Neutrophil (primary cell): ENCODE measurements around the gene DCDC2C.

Experiments
- H3K27ac ChIP-seq: fragments of 200-600 bp; sonication (generic); 2 replicates; pipeline ENCODE4 v1.5.1; 2016; ENCODE audit warnings: mild to moderate bottlenecking, moderate library complexity
- H3K27me3 ChIP-seq: fragments of 200-600 bp; sonication (generic); 2 replicates; pipeline ENCODE4 v1.6.0; 2016; ENCODE audit warnings: mild to moderate bottlenecking
- H3K36me3 ChIP-seq: fragments of 200-600 bp; sonication (generic); 2 replicates; pipeline ENCODE4 v1.5.1; 2017
- H3K4me1 ChIP-seq, 2 experiments: fragments of 200-600 bp in 1 of 2; sonication (generic) in 1 of 2; 1 replicate in 1 of 2; 2 replicates in 1 of 2; pipeline versions ENCODE4 v1.5.1 to v1.6.1; 2013 to 2016; ENCODE audit warnings: low read depth in 1 of 2, low read length in 1 of 2, mild to moderate bottlenecking in 1 of 2, moderate library complexity in 1 of 2; ENCODE audit not compliant: control insufficient read depth in 1 of 2, insufficient read depth in 1 of 2
- H3K4me3 ChIP-seq, 2 experiments: fragments of 200-600 bp in 1 of 2; sonication (generic) in 1 of 2; 1 replicate in 1 of 2; 2 replicates in 1 of 2; pipeline ENCODE4 v1.5.1; 2013 to 2016; ENCODE audit warnings: low read depth in 1 of 2, low read length in 1 of 2, mild to moderate bottlenecking in 1 of 2, moderate library complexity in 1 of 2
- H3K9me3 ChIP-seq: fragments of 200-600 bp; sonication (generic); 2 replicates; pipeline ENCODE4 v1.5.1; 2016
- TF ChIP-seq, protein P1 (sequence below): fragments of 200-600 bp; sonication (generic); IDR thresholded peaks from 2 replicates; pipeline ENCODE4 v1.5.1; 2016; ENCODE audit warnings: antibody characterized with exemption

The DCDC2C gene

DNA sequence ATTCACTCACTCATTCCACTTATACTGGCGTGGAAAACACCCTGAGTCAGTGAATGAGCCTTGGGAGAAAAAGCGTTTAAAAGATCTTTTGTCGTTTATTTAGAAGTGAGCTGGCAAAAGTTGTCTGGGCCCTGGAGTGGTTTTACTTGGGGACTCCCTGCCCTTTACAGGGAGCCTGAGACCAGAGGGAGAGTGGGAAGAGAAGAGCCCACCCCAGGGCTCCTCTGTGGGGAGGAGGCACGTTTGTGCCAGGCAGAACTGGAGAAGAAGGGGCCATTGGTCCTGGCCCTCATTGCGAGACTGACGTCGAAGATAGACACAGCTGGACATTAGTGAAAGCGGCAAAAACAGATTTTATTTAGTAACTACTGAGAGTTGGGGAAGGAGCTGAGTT, 25.7 kb downstream of the DCDC2C start:
- Histone ChIP-seq H3K4me1 (no peaks in the 10 kb centered on the region), H3K27ac (no peak overlapping the region), H3K4me3 (no peak overlapping the region), H3K27me3 (no peaks in the 10 kb centered on the region), H3K9me3 (no peaks in the 10 kb centered on the region), H3K36me3 (no peaks in the 10 kb centered on the region)
- TF ChIP-seq, protein P1, sequence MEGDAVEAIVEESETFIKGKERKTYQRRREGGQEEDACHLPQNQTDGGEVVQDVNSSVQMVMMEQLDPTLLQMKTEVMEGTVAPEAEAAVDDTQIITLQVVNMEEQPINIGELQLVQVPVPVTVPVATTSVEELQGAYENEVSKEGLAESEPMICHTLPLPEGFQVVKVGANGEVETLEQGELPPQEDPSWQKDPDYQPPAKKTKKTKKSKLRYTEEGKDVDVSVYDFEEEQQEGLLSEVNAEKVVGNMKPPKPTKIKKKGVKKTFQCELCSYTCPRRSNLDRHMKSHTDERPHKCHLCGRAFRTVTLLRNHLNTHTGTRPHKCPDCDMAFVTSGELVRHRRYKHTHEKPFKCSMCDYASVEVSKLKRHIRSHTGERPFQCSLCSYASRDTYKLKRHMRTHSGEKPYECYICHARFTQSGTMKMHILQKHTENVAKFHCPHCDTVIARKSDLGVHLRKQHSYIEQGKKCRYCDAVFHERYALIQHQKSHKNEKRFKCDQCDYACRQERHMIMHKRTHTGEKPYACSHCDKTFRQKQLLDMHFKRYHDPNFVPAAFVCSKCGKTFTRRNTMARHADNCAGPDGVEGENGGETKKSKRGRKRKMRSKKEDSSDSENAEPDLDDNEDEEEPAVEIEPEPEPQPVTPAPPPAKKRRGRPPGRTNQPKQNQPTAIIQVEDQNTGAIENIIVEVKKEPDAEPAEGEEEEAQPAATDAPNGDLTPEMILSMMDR: no peak

DNA sequence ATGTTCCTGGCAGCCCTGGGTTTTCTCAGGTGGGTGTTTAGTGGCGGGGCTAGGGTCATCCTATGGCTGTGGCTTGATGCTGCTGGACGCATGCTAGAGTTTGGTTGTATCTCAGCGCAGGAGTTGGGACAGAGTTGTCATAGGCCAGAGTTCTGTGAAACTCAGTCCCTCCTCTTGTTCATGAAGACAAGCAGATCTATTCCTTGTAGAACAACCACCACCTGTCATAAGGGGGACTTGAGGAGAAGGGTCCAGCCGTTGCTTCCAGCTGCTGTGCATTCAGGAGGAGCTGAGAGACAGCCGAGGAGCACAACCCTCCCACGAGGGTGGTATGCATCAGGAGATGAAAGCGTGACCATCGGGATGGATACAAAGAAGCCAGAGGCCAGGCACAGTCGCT, 26.4 kb downstream of the DCDC2C start:
- TF ChIP-seq, protein P1: no peak
- H3K4me1 ChIP-seq: no peaks in the 10 kb centered on the region
- H3K27me3 ChIP-seq: no peaks in the 10 kb centered on the region
- no peaks in the 10 kb centered on the region for H3K36me3 ChIP-seq
- no peak overlapping the region for H3K4me3 ChIP-seq
- H3K9me3 ChIP-seq: no peaks in the 10 kb centered on the region
- no peak overlapping the region for H3K27ac ChIP-seq

DNA sequence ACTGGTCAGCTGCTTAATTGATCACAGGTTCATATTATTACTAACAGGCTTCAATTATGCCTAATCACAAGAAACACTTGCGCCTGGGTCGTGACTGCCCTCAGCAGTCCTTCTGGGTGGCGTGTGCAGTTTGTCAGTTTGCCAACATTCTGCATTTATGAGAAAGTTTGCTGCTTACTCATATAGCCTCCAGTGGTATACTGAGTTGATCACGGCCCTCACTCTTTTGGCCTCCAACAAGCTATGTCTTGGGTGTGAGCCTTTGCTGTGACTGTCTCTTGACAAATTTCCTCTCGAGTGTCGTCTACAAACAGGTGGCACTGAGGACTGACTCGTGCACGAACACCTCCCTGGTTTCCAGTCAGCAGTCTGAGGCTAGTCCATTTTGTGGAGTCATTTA, 27.3 kb downstream of the DCDC2C start:
- no peaks in the 10 kb centered on the region for H3K4me1 ChIP-seq
- TF ChIP-seq, protein P1: no peak
- H3K9me3 ChIP-seq: no peaks in the 10 kb centered on the region
- H3K27me3 ChIP-seq: no peaks in the 10 kb centered on the region
- H3K36me3 ChIP-seq: no peaks in the 10 kb centered on the region
- H3K4me3 ChIP-seq: no peak overlapping the region
- H3K27ac ChIP-seq: no peak overlapping the region

DNA sequence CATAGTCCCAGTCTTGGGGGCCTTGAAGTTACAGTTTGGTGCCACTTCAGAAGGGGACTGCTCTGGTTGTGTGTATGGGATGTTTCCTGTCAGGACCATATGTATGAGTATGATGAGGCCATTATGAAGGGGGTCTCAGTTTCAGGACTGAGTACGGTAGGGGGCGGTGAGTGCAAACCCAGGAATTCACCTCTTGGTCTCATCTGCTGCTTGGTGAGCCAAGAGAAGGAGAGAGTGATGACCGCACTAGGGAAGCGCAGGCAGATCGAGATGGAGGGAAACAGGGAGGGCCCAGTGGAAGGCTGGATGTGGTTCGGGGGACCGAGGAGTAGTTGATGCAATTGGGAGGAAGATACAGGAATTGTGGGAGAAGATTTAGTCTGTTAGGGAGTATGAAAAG, 28.5 kb downstream of the DCDC2C start:
- H3K4me3 ChIP-seq: no peak overlapping the region
- H3K27me3 ChIP-seq: no peaks in the 10 kb centered on the region
- H3K36me3 ChIP-seq: no peaks in the 10 kb centered on the region
- no peak overlapping the region for H3K27ac ChIP-seq
- TF ChIP-seq, protein P1: no peak
- no peaks in the 10 kb centered on the region for H3K4me1 ChIP-seq
- no peaks in the 10 kb centered on the region for H3K9me3 ChIP-seq

DNA sequence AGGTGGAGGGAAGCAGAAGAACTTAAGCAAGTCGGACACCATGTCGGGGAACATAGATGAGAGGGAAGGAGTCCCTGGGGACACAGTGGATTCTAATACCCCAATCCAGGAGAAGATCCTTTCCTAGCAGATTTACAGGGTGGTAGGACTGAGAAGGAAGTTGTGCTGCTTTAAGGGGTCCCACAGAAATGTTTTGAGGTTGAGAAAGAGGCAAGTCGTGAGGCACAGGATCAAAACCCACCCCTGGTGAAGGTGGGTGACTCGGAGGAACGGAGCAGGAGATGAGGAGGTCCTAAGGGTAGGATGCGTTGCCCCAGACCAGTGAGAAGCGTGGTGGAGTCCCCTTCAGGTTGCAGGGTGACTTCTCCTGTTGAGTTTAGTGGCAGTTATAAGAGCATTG, 32.7 kb downstream of the DCDC2C start:
- no peaks in the 10 kb centered on the region for H3K27me3 ChIP-seq
- no peak overlapping the region for H3K4me3 ChIP-seq
- H3K9me3 ChIP-seq: no peaks in the 10 kb centered on the region
- H3K27ac ChIP-seq: no peak overlapping the region
- TF ChIP-seq, protein P1: no peak
- no peaks in the 10 kb centered on the region for H3K36me3 ChIP-seq
- H3K4me1 ChIP-seq: no peaks in the 10 kb centered on the region

DNA sequence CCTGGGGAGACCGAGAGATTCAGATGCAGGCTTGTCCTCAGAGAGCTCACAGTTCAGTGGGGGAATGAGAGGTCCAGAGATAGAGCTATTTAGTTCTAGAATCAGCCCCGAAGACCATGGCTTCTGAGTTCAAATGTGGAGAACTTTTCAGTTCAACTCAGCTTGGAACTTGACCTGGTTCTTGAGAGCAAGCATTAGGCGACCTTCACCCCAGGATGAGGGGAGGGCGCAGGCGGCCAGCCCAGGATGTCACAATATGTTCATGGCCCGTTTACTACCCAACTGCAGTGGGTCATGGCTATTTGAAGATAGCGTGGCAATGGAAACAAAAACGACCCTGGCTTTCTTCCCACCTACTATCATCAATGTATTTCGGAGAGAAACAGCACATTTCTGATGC, 33.8 kb downstream of the DCDC2C start:
- Histone ChIP-seq H3K9me3 (no peaks in the 10 kb centered on the region), H3K36me3 (no peaks in the 10 kb centered on the region), H3K4me1 (no peaks in the 10 kb centered on the region), H3K27me3 (no peaks in the 10 kb centered on the region), H3K4me3 (no peak overlapping the region), H3K27ac (no peak overlapping the region)
- TF ChIP-seq, protein P1: no peak
